ENCODE measurements around the gene SHD.

- TF ChIP-seq POLR2A (IDR thresholded peaks at IDR 0.05): no peak
- TF ChIP-seq, protein P1, sequence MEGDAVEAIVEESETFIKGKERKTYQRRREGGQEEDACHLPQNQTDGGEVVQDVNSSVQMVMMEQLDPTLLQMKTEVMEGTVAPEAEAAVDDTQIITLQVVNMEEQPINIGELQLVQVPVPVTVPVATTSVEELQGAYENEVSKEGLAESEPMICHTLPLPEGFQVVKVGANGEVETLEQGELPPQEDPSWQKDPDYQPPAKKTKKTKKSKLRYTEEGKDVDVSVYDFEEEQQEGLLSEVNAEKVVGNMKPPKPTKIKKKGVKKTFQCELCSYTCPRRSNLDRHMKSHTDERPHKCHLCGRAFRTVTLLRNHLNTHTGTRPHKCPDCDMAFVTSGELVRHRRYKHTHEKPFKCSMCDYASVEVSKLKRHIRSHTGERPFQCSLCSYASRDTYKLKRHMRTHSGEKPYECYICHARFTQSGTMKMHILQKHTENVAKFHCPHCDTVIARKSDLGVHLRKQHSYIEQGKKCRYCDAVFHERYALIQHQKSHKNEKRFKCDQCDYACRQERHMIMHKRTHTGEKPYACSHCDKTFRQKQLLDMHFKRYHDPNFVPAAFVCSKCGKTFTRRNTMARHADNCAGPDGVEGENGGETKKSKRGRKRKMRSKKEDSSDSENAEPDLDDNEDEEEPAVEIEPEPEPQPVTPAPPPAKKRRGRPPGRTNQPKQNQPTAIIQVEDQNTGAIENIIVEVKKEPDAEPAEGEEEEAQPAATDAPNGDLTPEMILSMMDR (IDR thresholded peaks at IDR 0.05): no peak
- TF ChIP-seq POLR2AphosphoS5 (IDR thresholded peaks at IDR 0.05): no peak
- TF ChIP-seq EP300 (IDR thresholded peaks at IDR 0.05): no peak
Measured at GRCh38 chr19:4234142-4234861, 44.8 kb upstream of the SHD start.
